Measurements from ENCODE around the gene KMT2B. TPM values are rescaled to one million over a fixed set of nuclear protein-coding genes. Genes with fewer than 3 reads are reported as not detected.

KMT2B gene
- total and polyA plus RNA-seq, 2 donors (not counting 1 experiment from before 2014, with no cell fraction given): 85.6 to 96.9 TPM

DNA sequence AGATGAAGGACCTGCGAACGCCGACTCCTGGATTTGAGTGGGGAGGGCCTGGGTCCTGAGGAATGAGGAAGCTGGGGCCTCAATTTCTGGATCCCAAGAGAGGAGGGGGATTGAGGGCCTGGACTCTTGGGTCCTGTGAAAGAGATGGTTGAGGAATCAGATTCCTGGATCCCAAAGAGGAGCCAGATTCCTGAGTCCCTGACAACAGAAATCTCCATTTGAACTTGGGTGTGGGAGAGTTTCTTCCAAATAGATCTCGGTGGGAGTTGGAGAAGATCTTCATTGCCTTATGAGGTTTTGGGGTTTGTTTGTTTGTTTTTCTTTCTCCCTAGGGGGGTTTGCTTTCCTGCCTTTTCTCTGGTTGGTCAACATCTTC lies 28.3 kb downstream of the KMT2B start:
- Histone ChIP-seq H3K27ac (ENCODE audit: low read length in 2 of 2) (peak overlapping the region; percentile 98), H3K27me3 (replicated peaks in 1 of 4; ENCODE audit: control extremely low read depth in 1 of 4, control insufficient read depth in 3 of 4, insufficient read depth in 4 of 4, low read length in 3 of 4) (no peaks in the 10 kb centered on the region), H3K4me2 (replicated peaks; ENCODE audit: low read depth, low read length, poor library complexity, severe bottlenecking) (peak overlapping the region; percentile 87), H3K4me3 (ENCODE audit: control extremely low read depth in 1 of 5, extremely low read depth in 1 of 5, insufficient read depth in 1 of 5, low read depth in 2 of 5, low read length in 4 of 5) (peak overlapping the region; percentile 66 to 93 (median 91)), H2AFZ (ENCODE audit: insufficient read depth, low read depth, low read length, poor library complexity, severe bottlenecking) (peak overlapping the region; percentile 77), H3K79me2 (ENCODE audit: control insufficient read depth, insufficient read depth, low read length) (peaks cover 71% of the 10 kb centered on the region), H3K9me3 (ENCODE audit: control extremely low read depth in 1 of 3, control insufficient read depth in 2 of 3, insufficient read depth in 1 of 3, low read length in 2 of 3) (no peaks in the 10 kb centered on the region), H4K20me1 (ENCODE audit: control insufficient read depth, insufficient read depth, low read length, poor library complexity, severe bottlenecking) (no peaks in the 10 kb centered on the region), H3K36me3 (replicated peaks in 1 of 2; ENCODE audit: control extremely low read depth in 1 of 2, control insufficient read depth in 1 of 2, extremely low read depth in 1 of 2, insufficient read depth in 2 of 2, low read length in 1 of 2) (no peaks in the 10 kb centered on the region), H3K4me1 (ENCODE audit: control insufficient read depth in 2 of 2, insufficient read depth in 2 of 2, low read length in 2 of 2) (peaks cover 38 to 59% of the 10 kb centered on the region in 2 donors), H3K9ac (ENCODE audit: low read length) (peak overlapping the region; percentile 93)
- Mint-ChIP-seq H3K4me3 (peak overlapping the region; percentile 94), H3K27ac (peak overlapping the region; percentile 98), H3K9me3 (ENCODE audit: insufficient read depth) (no peaks in the 10 kb centered on the region), H3K27me3 (no peaks in the 10 kb centered on the region), H3K4me1 (peaks cover 59% of the 10 kb centered on the region)
- intact Hi-C loops (cut with micrococcal nuclease): loop anchor here (10.0 kb wide), 1 partner anchor 469 kb away; the partner anchor contains the start of genes ZNF146 and ZNF565
- POLR2A ChIA-PET: interaction anchor here (0.7 to 2.3 kb wide), 5 partner anchors 10 to 191 kb away, joined by 4 to 17 read pairs (median 6); partner anchors contain the start of genes HSPB6 and KMT2B
- no peak for TF ChIP-seq EZH2 (IDR thresholded peaks at IDR 0.05; ENCODE audit: borderline replicate concordance, insufficient read depth, low read depth, low read length, poor library complexity, severe bottlenecking)
- TF ChIP-seq CTCF (IDR thresholded peaks at IDR 0.05): no peak
- WGBS (ENCODE audit: insufficient coverage): 19% methylated on average over 3 of the region's 4 CpGs
- DNase-seq (no peak), ATAC-seq (ENCODE audit: low read depth) (no peak)
- CTCF ChIA-PET: interaction anchor here (0.9 to 2.3 kb wide), 2 partner anchors 44 to 52 kb away, joined by 4 read pairs; no protein-coding TSS in a partner anchor

GRCh38 chr19:35746531-35746930 lies 28.7 kb downstream of the KMT2B start:
- no peaks in the 10 kb centered on the region for H3K27me3 Mint-ChIP-seq
- no peaks in the 10 kb centered on the region for H3K9me3 Mint-ChIP-seq (ENCODE audit: insufficient read depth)
- WGBS (ENCODE audit: insufficient coverage): 90% methylated on average over 4 of the region's 5 CpGs
- ChIA-PET CTCF (interaction anchor here (2.3 kb wide), 1 partner anchor 44 kb away, joined by 4 read pairs; no protein-coding TSS in a partner anchor), POLR2A (interaction anchor here (1.5 to 2.3 kb wide), 2 partner anchors 28 to 44 kb away, joined by 6 to 7 read pairs; partner anchors contain the start of gene KMT2B)
- peaks cover 59% of the 10 kb centered on the region for H3K4me1 Mint-ChIP-seq
- Histone ChIP-seq H3K27me3 (replicated peaks in 1 of 4; ENCODE audit: control extremely low read depth in 1 of 4, control insufficient read depth in 3 of 4, insufficient read depth in 4 of 4, low read length in 3 of 4) (no peaks in the 10 kb centered on the region), H3K36me3 (replicated peaks in 1 of 2; ENCODE audit: control extremely low read depth in 1 of 2, control insufficient read depth in 1 of 2, extremely low read depth in 1 of 2, insufficient read depth in 2 of 2, low read length in 1 of 2) (no peaks in the 10 kb centered on the region), H3K9ac (ENCODE audit: low read length) (no peak overlapping the region), H3K79me2 (ENCODE audit: control insufficient read depth, insufficient read depth, low read length) (peaks cover 70% of the 10 kb centered on the region), H2AFZ (ENCODE audit: insufficient read depth, low read depth, low read length, poor library complexity, severe bottlenecking) (no peak overlapping the region), H3K4me1 (ENCODE audit: control insufficient read depth in 2 of 2, insufficient read depth in 2 of 2, low read length in 2 of 2) (peaks cover 38 to 56% of the 10 kb centered on the region in 2 donors), H3K4me2 (replicated peaks; ENCODE audit: low read depth, low read length, poor library complexity, severe bottlenecking) (peak overlapping the region; percentile 87), H3K27ac (ENCODE audit: low read length in 2 of 2) (no peak overlapping the region), H3K4me3 (ENCODE audit: control extremely low read depth in 1 of 5, extremely low read depth in 1 of 5, insufficient read depth in 1 of 5, low read depth in 2 of 5, low read length in 4 of 5) (no peak overlapping the region), H4K20me1 (ENCODE audit: control insufficient read depth, insufficient read depth, low read length, poor library complexity, severe bottlenecking) (no peaks in the 10 kb centered on the region), H3K9me3 (ENCODE audit: control extremely low read depth in 1 of 3, control insufficient read depth in 2 of 3, insufficient read depth in 1 of 3, low read length in 2 of 3) (no peaks in the 10 kb centered on the region)
- peak overlapping the region; percentile 94 for H3K4me3 Mint-ChIP-seq
- DNase-seq (no peak), ATAC-seq (ENCODE audit: low read depth) (no peak)
- no peak overlapping the region for H3K27ac Mint-ChIP-seq
- TF ChIP-seq EZH2 (IDR thresholded peaks at IDR 0.05; ENCODE audit: borderline replicate concordance, insufficient read depth, low read depth, low read length, poor library complexity, severe bottlenecking) (no peak), CTCF (IDR thresholded peaks at IDR 0.05) (no peak)
- intact Hi-C loops (cut with micrococcal nuclease): loop anchor here (10.0 kb wide), 1 partner anchor 468 kb away; the partner anchor contains the start of genes ZNF146 and ZNF565
